ENCODE data around the gene TMEM250. TPM values are rescaled to one million over a fixed set of nuclear protein-coding genes. Genes with fewer than 3 reads are reported as not detected.

Gene TMEM250
- total RNA-seq, 2 experiments from 2014 or later = 24.4 to 25.9 TPM

DNA sequence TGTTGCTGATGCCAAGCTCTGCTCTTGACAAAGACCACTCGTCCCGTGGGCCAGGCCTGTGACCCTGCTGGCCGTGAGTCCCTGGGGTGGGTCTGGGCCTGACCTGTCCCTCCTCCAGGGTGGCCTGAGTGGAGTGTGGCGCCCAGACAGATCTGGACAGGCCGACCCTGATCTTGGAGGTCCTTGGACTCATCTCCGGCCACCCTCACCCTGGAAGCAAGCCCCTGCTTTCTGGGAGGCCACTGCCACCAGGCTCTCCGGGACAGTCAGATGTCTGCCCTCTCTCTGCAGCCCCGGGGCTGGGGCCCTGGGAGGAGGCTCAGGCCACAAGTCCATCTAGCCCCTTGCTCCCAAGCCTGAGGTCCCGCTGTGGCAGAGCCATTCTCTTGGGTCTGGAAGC lies 31.2 kb upstream of the TMEM250 start:
- ChIA-PET CTCF (no interaction called here), POLR2A (no interaction called here)
- DNase-seq (no peak), ATAC-seq (no peak)
- peaks cover 7% of the 10 kb centered on the region for H3K27me3 Mint-ChIP-seq
- TF ChIP-seq, protein P1, sequence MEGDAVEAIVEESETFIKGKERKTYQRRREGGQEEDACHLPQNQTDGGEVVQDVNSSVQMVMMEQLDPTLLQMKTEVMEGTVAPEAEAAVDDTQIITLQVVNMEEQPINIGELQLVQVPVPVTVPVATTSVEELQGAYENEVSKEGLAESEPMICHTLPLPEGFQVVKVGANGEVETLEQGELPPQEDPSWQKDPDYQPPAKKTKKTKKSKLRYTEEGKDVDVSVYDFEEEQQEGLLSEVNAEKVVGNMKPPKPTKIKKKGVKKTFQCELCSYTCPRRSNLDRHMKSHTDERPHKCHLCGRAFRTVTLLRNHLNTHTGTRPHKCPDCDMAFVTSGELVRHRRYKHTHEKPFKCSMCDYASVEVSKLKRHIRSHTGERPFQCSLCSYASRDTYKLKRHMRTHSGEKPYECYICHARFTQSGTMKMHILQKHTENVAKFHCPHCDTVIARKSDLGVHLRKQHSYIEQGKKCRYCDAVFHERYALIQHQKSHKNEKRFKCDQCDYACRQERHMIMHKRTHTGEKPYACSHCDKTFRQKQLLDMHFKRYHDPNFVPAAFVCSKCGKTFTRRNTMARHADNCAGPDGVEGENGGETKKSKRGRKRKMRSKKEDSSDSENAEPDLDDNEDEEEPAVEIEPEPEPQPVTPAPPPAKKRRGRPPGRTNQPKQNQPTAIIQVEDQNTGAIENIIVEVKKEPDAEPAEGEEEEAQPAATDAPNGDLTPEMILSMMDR (IDR thresholded peaks at IDR 0.05) = no peak
- no peaks in the 10 kb centered on the region for H3K9me3 Mint-ChIP-seq
- no peak overlapping the region for H3K4me3 Mint-ChIP-seq
- no peak overlapping the region for H3K27ac Mint-ChIP-seq
- no peaks in the 10 kb centered on the region for H3K36me3 Mint-ChIP-seq (ENCODE audit: low read depth)
- no peaks in the 10 kb centered on the region for H3K4me1 Mint-ChIP-seq (ENCODE audit: low read depth)
- intact Hi-C loops (cut with micrococcal nuclease) = no loop called here

DNA sequence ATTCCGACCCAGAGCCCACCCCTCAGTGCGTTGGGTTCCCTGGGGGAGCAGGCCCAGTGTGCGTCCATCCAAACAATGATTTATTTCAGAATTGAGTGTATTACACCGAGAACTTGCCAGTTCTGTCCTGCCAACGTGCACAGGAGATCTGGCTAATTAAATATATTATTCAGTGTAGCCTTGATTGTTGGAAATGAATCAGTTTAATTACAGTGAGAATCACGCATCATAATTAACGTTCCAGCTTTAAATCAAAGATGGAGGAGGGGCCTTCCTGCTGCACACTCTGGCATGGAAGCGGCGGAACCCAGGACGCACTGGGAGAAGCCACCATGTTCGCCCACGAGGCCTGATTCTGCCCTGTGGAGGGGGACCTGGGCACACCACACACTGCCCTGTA lies 30.7 kb upstream of the TMEM250 start:
- no peaks in the 10 kb centered on the region for H3K9me3 Mint-ChIP-seq

DNA sequence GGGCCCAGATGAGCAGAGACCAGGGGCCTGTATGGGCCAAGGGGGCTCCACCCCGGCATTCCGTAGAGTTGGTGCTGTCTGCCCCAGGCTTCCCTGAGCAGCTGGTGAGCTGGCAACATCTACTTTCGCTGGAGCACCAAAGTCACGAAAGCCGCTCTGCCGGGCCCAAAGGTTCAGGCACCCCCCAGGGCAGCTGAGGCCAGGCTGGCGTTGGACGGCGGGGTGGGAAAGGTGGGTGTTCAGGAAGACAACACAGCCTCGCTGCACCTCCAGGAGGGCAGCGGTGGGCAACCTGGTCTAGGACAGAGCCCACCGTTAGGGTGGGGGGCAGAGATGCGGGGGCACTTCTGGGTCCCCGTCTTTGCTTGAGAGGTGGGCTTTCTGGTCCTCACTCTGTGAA lies 30.1 kb upstream of the TMEM250 start:
- ChIA-PET CTCF (interaction anchor here (0.9 kb wide), 1 partner anchor 10 kb away, joined by 3 read pairs; no protein-coding TSS in a partner anchor), POLR2A (no interaction called here)
- Mint-ChIP-seq H3K36me3 (ENCODE audit: low read depth) (no peaks in the 10 kb centered on the region), H3K9me3 (no peaks in the 10 kb centered on the region), H3K27me3 (peaks cover 7% of the 10 kb centered on the region), H3K4me3 (no peak overlapping the region), H3K4me1 (ENCODE audit: low read depth) (no peaks in the 10 kb centered on the region), H3K27ac (no peak overlapping the region)
- TF ChIP-seq, protein P1 (IDR thresholded peaks at IDR 0.05) = no peak
- DNase-seq (no peak), ATAC-seq (no peak)
- intact Hi-C loops (cut with micrococcal nuclease) = no loop called here

More for the DNA sequence above, 30.7 kb upstream of the TMEM250 start:
- ATAC-seq = no peak
- Mint-ChIP-seq H3K4me1 (ENCODE audit: low read depth) (no peaks in the 10 kb centered on the region), H3K36me3 (ENCODE audit: low read depth) (no peaks in the 10 kb centered on the region), H3K27ac (no peak overlapping the region), H3K27me3 (peaks cover 7% of the 10 kb centered on the region), H3K4me3 (no peak overlapping the region)
- ChIA-PET CTCF (interaction anchor here (0.9 kb wide), 1 partner anchor 10 kb away, joined by 3 read pairs; no protein-coding TSS in a partner anchor), POLR2A (no interaction called here)
- no peak for DNase-seq
- intact Hi-C loops (cut with micrococcal nuclease) = no loop called here
- TF ChIP-seq, protein P1 (IDR thresholded peaks at IDR 0.05) = no peak

DNA sequence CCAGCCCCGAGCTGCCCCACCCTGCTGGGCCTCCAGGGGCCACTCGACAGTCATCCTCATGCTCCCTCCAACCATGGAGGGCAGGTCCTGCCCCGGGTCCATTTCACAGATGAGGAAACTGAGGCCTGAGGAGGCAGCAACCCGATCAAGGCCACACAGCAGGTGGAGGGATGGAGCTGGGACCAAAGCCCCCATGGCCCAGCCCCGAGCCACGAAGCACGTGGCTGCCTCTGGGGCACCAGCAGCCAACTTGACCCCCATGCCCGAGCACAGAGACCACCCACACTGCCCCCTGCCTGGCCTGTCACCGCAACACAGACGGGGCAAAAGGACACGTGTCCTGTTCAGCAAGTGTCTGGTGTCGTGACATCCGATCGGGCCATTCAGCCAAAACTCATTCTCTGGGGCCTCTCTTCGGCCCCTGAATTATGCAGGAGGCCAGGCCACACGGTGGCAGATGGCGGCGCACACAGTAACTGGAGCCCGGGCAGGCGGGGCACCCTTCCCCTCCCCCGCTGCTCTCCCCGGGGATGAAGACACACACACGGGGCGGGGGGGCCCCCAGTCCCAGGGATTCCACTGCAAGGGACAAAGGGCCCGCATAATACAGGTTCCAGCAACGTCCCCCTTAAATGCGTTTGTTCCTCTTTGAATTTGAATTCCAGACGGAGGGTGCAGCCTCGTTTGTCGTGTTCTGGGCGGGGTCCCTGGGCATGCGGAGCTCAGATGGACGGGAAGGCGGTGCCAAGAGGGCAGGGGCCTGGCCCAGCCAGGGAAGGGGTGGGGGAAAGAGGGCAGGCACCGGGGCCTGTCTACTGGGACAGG lies 29.4 kb upstream of the TMEM250 start:
- TF ChIP-seq, protein P1 (IDR thresholded peaks at IDR 0.05) = no peak
- H3K27ac Mint-ChIP-seq = no peak overlapping the region
- no peaks in the 10 kb centered on the region for H3K4me1 Mint-ChIP-seq (ENCODE audit: low read depth)
- intact Hi-C loops (cut with micrococcal nuclease) = no loop called here
- ChIA-PET POLR2A (no interaction called here), CTCF (interaction anchor here (0.9 kb wide), 1 partner anchor 9 kb away, joined by 3 read pairs; no protein-coding TSS in a partner anchor)
- DNase-seq = no peak
- ATAC-seq = no peak
- H3K36me3 Mint-ChIP-seq (ENCODE audit: low read depth) = no peaks in the 10 kb centered on the region
- no peaks in the 10 kb centered on the region for H3K9me3 Mint-ChIP-seq
- H3K27me3 Mint-ChIP-seq = peaks cover 7% of the 10 kb centered on the region
- H3K4me3 Mint-ChIP-seq = no peak overlapping the region

DNA sequence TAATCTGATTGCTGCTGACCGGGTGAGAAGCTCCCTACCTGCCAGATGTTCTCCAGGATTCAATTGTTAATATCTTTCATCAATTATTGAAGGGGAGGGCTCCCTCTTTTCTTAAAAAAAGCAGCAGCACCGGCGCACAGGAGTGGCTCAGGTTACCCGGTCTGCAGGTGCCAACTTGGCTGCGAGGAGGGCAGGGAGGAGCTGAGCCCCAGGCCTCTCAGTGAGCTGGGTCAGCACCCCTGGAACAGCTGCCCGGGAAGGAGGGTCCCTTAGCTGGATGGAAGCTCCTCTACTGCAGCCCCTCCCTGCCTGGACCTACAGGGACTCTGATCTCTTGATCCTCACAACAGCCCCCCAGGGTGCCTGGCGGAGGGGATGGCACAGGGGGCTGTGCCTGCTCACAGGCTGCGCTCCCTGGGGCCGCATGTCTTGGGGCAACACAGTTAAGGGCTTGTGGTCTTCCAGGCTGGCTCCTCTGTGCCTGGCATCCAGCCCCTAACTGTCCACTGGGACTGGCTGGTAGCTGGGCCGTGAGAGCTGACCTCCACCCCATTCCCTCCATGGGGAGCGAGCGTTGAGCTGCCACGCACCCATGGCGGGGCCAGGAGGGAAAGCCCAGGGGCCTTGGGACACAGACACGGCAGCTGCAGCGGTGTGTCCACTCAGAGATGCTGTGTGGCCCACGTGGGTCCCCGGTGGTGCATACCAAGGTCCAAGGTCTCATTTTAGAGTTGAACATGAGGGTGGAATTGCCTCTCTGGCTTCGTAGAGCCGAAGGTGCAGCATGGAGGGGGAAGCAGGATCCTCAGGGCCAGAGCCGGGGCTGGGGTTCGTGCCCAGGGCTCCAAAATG lies 28.6 kb upstream of the TMEM250 start:
- POLR2A ChIA-PET = no interaction called here

More for the DNA sequence above, 28.6 kb upstream of the TMEM250 start:
- TF ChIP-seq, protein P1 (IDR thresholded peaks at IDR 0.05) = no peak
- no peak overlapping the region for H3K4me3 Mint-ChIP-seq
- peaks cover 7% of the 10 kb centered on the region for H3K27me3 Mint-ChIP-seq
- H3K36me3 Mint-ChIP-seq (ENCODE audit: low read depth) = no peaks in the 10 kb centered on the region
- ATAC-seq = no peak
- no peak overlapping the region for H3K27ac Mint-ChIP-seq
- DNase-seq = no peak
- intact Hi-C loops (cut with micrococcal nuclease) = no loop called here
- no peaks in the 10 kb centered on the region for H3K4me1 Mint-ChIP-seq (ENCODE audit: low read depth)
- no peaks in the 10 kb centered on the region for H3K9me3 Mint-ChIP-seq
- CTCF ChIA-PET = no interaction called here
